GM12874 (cell line): ENCODE results near the gene BET1.

Experiments used
- CTCF ChIP-seq: IDR thresholded peaks from 2 replicates; pipeline ENCODE4 v1.5.1; 2011; ENCODE audit warnings: low read depth, mild to moderate bottlenecking, control low read depth, low read length, moderate library complexity; ENCODE audit not compliant: insufficient read depth

BET1 gene

GRCh38 chr7:93943816-93944540, 60.2 kb downstream of the BET1 start:
- TF ChIP-seq CTCF: no peak
